OCI-LY7 (cell line): ENCODE data around the gene NOS3. TPM values are rescaled to one million over a fixed set of nuclear protein-coding genes. Genes with fewer than 3 reads are reported as not detected.

Experiments
- BruUV-seq: library from RNA; stranded (reverse); fragments of 400-500 nt; replicated peaks from 2 replicates; lab custom pipeline; 2021; lab: Mats Ljungman, UMichigan
- CTCF ChIA-PET: fragments of 300-600 bp; sonication (Branson Sonifier 250); formaldehyde crosslinking; loops from one replicate; lab custom pipeline; 2022; ENCODE audit warnings: antibody characterized with exemption; ENCODE audit not compliant: unreplicated experiment; lab: Charles Lee
- POLR2A ChIA-PET: fragments of 300-600 bp; sonication (Branson Sonifier 250); formaldehyde crosslinking; loops from one replicate; lab custom pipeline; 2022; ENCODE audit warnings: antibody characterized with exemption; lab: Charles Lee
- DNase-seq: peaks from one replicate; pipeline ENCODE4 v3.0.0-alpha.2; 2015; ENCODE audit warnings: low spot score
- H2AFZ ChIP-seq: fragments of 200-600 bp; sonication (generic), shearing (Covaris generic); 2 replicates; pipeline ENCODE4 v1.6.1; 2014; ENCODE audit warnings: mild to moderate bottlenecking, antibody characterized with exemption, low read length, moderate library complexity
- H3K27ac ChIP-seq: fragments of 200-600 bp; sonication (generic); 2 replicates; pipeline ENCODE4 v1.5.1; 2014; ENCODE audit warnings: mixed run types, low read depth, mild to moderate bottlenecking, moderate library complexity, low read length, inconsistent platforms; ENCODE audit not compliant: poor library complexity, severe bottlenecking
- H3K36me3 ChIP-seq: fragments of 200-600 bp; sonication (generic); 2 replicates; pipeline ENCODE4 v1.6.1; 2014; ENCODE audit warnings: mild to moderate bottlenecking, antibody characterized with exemption, low read length, moderate library complexity, mixed read lengths; ENCODE audit not compliant: insufficient read depth
- H3K4me1 ChIP-seq: fragments of 200-600 bp; sonication (generic); 2 replicates; pipeline ENCODE4 v1.5.1; 2014; ENCODE audit warnings: mild to moderate bottlenecking, low read length; ENCODE audit not compliant: insufficient read depth, poor library complexity, severe bottlenecking
- H3K4me2 ChIP-seq: fragments of 200-600 bp; sonication (generic); 2 replicates; pipeline ENCODE4 v1.6.1; 2014; ENCODE audit warnings: mild to moderate bottlenecking, low read length
- H3K4me3 ChIP-seq: fragments of 200-600 bp; sonication (generic); 2 replicates; pipeline ENCODE4 v1.5.1; 2014; ENCODE audit warnings: mild to moderate bottlenecking, low read depth, low read length; ENCODE audit not compliant: poor library complexity, severe bottlenecking
- H3K79me2 ChIP-seq: fragments of 200-600 bp; sonication (generic); 2 replicates; pipeline ENCODE4 v1.6.1; 2016; ENCODE audit warnings: low read depth, mild to moderate bottlenecking, low read length, moderate library complexity, mixed read lengths; ENCODE audit not compliant: insufficient read depth
- H3K9me2 ChIP-seq: fragments of 200-600 bp; sonication (generic); 2 replicates; pipeline ENCODE4 v1.6.1; 2016; ENCODE audit warnings: mild to moderate bottlenecking, low read length, mixed read lengths; ENCODE audit not compliant: insufficient read depth
- H3K9me3 ChIP-seq: fragments of 200-600 bp; sonication (generic); 2 replicates; pipeline ENCODE4 v1.6.1; 2014; ENCODE audit warnings: mild to moderate bottlenecking, mixed run types, low read length, mixed read lengths
- H4K20me1 ChIP-seq: fragments of 200-600 bp; sonication (generic); 2 replicates; pipeline ENCODE4 v1.6.1; 2014; ENCODE audit warnings: mild to moderate bottlenecking, antibody characterized with exemption, low read length, moderate library complexity, mixed read lengths; ENCODE audit not compliant: insufficient read depth
- EZH2phosphoT487 ChIP-seq: fragments of 200-600 bp; sonication (generic); IDR thresholded peaks from 2 replicates; pipeline ENCODE4 v1.6.1; 2018; ENCODE audit warnings: low read depth, borderline replicate concordance, mild to moderate bottlenecking, mixed run types, antibody characterized with exemption, low read length, moderate library complexity, mixed read lengths
- intact Hi-C: fragments of 100-400 bp; cut with micrococcal nuclease; formaldehyde crosslinking; loops from one replicate; pipeline ENCODE4 v1.10.0; 2022; ENCODE audit not compliant: unreplicated experiment
- total RNA-seq, 2 experiments: library from RNA; depleted of rRNA in 1 of 2; stranded (reverse); fragments of >200 nt in 1 of 2; shearing (Covaris generic) in 1 of 2; gene quantifications; 2 replicates each; pipeline ENCODE4 v1.2.3, GENCODE V29; 2014 to 2022
- TF ChIP-seq, protein P1 (sequence below): fragments of 200-600 bp; sonication (generic); conservative IDR thresholded peaks from 2 replicates; pipeline ENCODE4 v1.5.1; 2014; ENCODE audit warnings: mild to moderate bottlenecking, antibody characterized with exemption, low read length, moderate library complexity, mixed read lengths

The NOS3 gene
- total RNA-seq, 2 experiments from 2014 or later, result 0.78 to 0.82 TPM

DNA sequence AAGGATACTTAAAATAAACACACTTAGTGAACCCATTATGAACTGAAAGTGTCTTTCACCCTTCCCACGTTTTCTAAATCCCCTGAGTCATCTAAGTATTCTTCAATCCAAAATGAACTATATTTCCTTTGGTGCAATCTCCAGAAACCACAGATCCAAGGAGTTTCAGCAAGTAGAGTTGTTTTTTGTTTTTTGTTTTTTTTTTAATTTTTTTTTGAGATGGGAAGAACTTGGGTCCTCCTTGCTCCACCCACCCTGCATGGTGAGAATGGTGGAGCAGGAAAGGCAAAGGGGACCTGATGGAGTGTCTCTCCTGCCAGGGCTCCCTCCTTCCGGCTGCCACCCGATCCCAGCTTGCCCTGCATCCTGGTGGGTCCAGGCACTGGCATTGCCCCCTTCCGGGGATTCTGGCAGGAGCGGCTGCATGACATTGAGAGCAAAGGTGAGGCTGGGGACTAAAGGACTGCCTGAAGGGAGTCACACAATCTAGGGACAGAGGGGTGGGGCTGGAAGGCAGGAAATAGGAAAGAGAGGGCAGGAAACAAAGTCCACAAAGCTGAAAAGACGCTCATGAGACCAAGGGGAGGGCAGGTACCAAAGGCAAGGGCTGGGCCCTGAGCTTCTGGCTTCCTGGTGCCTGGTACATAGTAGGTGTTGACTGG, 21.3 kb downstream of the NOS3 start:
- intact Hi-C loops, result no loop called here
- Histone ChIP-seq H3K9me3 (no peaks in the 10 kb centered on the region), H4K20me1 (no peaks in the 10 kb centered on the region), H2AFZ (no peak overlapping the region), H3K4me2 (no peak overlapping the region), H3K4me1 (peaks cover 7% of the 10 kb centered on the region), H3K4me3 (no peak overlapping the region), H3K9me2 (no peaks in the 10 kb centered on the region), H3K27ac (no peak overlapping the region), H3K79me2 (no peaks in the 10 kb centered on the region), H3K36me3 (no peaks in the 10 kb centered on the region)
- no peak for TF ChIP-seq EZH2phosphoT487
- TF ChIP-seq, protein P1, sequence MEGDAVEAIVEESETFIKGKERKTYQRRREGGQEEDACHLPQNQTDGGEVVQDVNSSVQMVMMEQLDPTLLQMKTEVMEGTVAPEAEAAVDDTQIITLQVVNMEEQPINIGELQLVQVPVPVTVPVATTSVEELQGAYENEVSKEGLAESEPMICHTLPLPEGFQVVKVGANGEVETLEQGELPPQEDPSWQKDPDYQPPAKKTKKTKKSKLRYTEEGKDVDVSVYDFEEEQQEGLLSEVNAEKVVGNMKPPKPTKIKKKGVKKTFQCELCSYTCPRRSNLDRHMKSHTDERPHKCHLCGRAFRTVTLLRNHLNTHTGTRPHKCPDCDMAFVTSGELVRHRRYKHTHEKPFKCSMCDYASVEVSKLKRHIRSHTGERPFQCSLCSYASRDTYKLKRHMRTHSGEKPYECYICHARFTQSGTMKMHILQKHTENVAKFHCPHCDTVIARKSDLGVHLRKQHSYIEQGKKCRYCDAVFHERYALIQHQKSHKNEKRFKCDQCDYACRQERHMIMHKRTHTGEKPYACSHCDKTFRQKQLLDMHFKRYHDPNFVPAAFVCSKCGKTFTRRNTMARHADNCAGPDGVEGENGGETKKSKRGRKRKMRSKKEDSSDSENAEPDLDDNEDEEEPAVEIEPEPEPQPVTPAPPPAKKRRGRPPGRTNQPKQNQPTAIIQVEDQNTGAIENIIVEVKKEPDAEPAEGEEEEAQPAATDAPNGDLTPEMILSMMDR, result no peak
- ChIA-PET POLR2A (no interaction called here), CTCF (interaction anchor here (0.5 kb wide), 1 partner anchor 52 kb away, joined by 3 read pairs; no protein-coding TSS in a partner anchor)
- no TSS peak for BruUV-seq
- DNase-seq, result no peak

DNA sequence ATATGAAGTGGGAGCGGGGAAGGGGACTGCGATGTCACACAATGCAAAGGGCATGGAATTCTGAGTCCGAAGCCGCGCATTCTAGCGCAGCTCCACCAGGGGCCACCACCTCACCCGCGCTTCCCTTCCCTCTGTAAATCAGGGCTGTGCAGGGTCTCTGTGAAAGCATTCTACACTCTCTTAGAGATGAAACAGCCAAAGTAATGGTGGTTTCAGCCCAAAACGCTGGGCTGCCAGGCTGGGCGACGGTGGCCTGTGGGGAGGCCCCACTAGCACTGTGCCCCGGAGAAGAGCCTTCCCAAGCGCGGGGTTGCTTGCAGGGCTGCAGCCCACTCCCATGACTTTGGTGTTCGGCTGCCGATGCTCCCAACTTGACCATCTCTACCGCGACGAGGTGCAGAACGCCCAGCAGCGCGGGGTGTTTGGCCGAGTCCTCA, 22.1 kb downstream of the NOS3 start:
- no peak for TF ChIP-seq EZH2phosphoT487
- TF ChIP-seq, protein P1, result peak; percentile 64
- ChIA-PET CTCF (interaction anchor here (0.6 kb wide), 1 partner anchor 20 kb away, joined by 8 read pairs; no protein-coding TSS in a partner anchor), POLR2A (no interaction called here)
- Histone ChIP-seq H3K4me2 (no peak overlapping the region), H3K79me2 (no peaks in the 10 kb centered on the region), H3K9me2 (no peaks in the 10 kb centered on the region), H3K4me1 (peaks cover 10% of the 10 kb centered on the region), H2AFZ (no peak overlapping the region), H3K27ac (no peak overlapping the region), H3K9me3 (no peaks in the 10 kb centered on the region), H4K20me1 (no peaks in the 10 kb centered on the region), H3K36me3 (no peaks in the 10 kb centered on the region), H3K4me3 (no peak overlapping the region)
- BruUV-seq, result no TSS peak
- DNase-seq, result no peak
- intact Hi-C loops, result no loop called here

DNA sequence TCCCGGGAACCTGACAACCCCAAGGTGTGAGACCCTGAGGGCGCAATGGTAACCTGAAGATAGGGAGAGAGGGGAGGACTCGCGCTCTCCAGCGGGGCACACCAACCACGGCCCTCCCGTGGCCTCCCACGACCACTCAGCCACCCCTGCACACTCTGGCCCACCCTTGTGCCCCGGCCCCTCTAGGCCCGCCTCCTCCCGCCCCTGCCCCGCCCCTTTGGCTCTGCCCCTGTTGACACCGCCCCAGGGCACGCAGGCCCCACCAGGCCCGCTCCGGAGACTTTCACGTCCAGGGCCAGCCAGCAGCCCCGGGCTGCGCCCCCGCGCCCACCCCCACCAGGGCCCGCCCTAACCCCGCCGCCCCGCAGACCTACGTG, 22.5 kb downstream of the NOS3 start:
- no peak overlapping the region for H2AFZ ChIP-seq
- CTCF ChIA-PET, result interaction anchor here (0.6 kb wide), 1 partner anchor 21 kb away, joined by 8 read pairs; no protein-coding TSS in a partner anchor
- BruUV-seq, result no TSS peak
- no peak overlapping the region for H3K4me2 ChIP-seq
- H3K79me2 ChIP-seq, result no peaks in the 10 kb centered on the region
- H3K4me1 ChIP-seq, result peaks cover 10% of the 10 kb centered on the region
- no peak for TF ChIP-seq EZH2phosphoT487
- TF ChIP-seq, protein P1, result no peak
- H3K9me2 ChIP-seq, result no peaks in the 10 kb centered on the region
- POLR2A ChIA-PET, result interaction anchor here (0.5 kb wide), 1 partner anchor 311 kb away, joined by 3 read pairs; no protein-coding TSS in a partner anchor
- no peaks in the 10 kb centered on the region for H4K20me1 ChIP-seq
- H3K36me3 ChIP-seq, result no peaks in the 10 kb centered on the region
- intact Hi-C loops, result no loop called here
- no peaks in the 10 kb centered on the region for H3K9me3 ChIP-seq
- no peak overlapping the region for H3K27ac ChIP-seq
- no peak for DNase-seq
- no peak overlapping the region for H3K4me3 ChIP-seq
